Choroid plexus epithelial cell (primary cell): ENCODE data around the gene TMEM218.

Source experiments
- DNase-seq: peaks from one replicate; pipeline ENCODE4 v3.0.0-alpha.2; 2010; ENCODE audit warnings: low read depth
- H3K4me3 ChIP-seq: 2 replicates; pipeline ENCODE4 v1.5.1; 2011; ENCODE audit warnings: low read depth, mild to moderate bottlenecking, control low read depth, low read length, moderate library complexity
- CTCF ChIP-seq: conservative IDR thresholded peaks from 2 replicates; pipeline ENCODE4 v1.5.1; 2011; ENCODE audit warnings: low read depth, mild to moderate bottlenecking, control low read depth, inconsistent platforms, low read length, moderate library complexity

The TMEM218 gene

GRCh38 chr11:125154378-125155099 is 43.1 kb upstream of the TMEM218 start:
- TF ChIP-seq CTCF, result no peak
- no peak for DNase-seq
- H3K4me3 ChIP-seq, result no peak overlapping the region

- no peak overlapping the region for H3K4me3 ChIP-seq
- DNase-seq, result no peak
- no peak for TF ChIP-seq CTCF
Observed at GRCh38 chr11:125153837-125154236, 42.4 kb upstream of the TMEM218 start.

DNA sequence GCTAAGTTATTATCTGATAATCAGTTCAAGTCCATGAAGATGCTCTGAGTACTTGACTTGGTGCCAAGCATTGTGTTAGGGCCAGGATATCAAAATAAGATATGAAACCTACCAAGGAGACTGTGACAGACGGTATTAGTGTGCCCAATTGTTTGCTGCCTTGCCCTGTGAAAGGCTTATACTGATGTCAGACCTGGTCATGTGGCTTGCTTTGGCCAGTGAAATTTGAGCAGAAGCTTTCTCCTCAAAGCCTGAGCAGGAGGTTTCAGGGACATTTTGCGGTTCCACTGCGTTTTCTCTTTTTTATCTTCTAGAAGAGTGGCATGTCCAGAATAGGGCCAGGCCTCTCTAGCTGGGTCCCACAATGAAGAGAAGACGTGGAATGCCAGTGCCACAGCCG is 37.3 kb upstream of the TMEM218 start:
- DNase-seq, result no peak
- no peak for TF ChIP-seq CTCF
- H3K4me3 ChIP-seq, result no peak overlapping the region

DNA sequence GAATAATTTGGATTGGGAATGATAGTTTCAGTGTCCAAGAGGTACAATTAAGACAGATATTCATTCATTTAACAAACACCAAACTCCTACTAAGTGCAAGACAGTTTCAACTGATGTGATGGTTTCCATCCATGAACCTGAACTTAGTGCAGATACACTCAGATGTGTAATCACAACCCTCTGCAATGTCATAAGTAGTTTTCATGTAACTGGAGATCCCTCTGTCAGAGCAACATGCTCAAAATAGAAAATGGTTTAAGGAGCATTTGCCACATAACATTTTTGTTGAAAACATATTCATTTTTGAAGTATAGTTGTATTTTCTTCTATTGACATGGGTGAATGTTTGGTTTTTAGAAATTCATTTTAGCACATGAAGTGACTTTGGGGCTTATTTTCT is 36.6 kb upstream of the TMEM218 start:
- no peak overlapping the region for H3K4me3 ChIP-seq
- no peak for DNase-seq
- no peak for TF ChIP-seq CTCF

DNA sequence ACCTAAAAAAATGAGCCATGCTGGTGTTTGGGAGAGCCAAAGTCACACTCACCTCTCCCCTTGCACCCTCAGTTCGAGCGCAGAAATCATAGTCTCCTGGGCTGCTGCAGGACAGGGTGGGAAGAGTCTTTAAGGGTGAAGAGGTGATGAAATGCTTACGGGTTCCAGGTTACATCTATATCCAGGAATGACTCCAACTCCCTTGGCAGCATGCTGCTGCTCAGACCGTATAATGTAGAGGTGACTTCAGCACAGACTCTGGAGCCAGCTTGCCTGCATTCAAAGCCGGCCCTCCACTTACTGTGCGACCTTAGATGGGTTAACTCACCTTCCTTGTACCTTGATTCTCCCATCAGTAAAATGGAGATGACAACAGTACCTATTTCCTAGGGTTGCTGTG is 35.9 kb upstream of the TMEM218 start:
- no peak overlapping the region for H3K4me3 ChIP-seq
- no peak for DNase-seq
- no peak for TF ChIP-seq CTCF

DNA sequence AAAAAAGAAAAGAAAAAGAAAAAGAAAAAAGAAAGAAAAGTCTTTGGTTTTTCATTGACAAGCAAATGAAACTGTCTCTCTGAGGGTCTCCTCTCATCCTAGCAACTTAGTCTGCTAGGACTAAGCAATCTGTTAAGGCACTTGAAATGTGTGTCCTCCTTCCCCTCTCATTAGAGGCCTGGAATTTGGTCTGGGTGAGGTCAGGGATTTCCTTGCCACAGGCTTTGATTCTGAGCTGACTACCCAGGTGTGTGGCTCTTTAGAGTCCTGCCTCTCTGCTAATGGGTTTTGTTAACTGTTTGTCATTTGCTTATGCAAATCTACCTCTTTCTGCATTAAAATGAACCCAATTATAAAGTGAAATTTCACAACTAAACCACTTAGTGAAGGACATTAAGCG is 34.8 kb upstream of the TMEM218 start:
- no peak for TF ChIP-seq CTCF
- no peak for DNase-seq
- no peak overlapping the region for H3K4me3 ChIP-seq

DNA sequence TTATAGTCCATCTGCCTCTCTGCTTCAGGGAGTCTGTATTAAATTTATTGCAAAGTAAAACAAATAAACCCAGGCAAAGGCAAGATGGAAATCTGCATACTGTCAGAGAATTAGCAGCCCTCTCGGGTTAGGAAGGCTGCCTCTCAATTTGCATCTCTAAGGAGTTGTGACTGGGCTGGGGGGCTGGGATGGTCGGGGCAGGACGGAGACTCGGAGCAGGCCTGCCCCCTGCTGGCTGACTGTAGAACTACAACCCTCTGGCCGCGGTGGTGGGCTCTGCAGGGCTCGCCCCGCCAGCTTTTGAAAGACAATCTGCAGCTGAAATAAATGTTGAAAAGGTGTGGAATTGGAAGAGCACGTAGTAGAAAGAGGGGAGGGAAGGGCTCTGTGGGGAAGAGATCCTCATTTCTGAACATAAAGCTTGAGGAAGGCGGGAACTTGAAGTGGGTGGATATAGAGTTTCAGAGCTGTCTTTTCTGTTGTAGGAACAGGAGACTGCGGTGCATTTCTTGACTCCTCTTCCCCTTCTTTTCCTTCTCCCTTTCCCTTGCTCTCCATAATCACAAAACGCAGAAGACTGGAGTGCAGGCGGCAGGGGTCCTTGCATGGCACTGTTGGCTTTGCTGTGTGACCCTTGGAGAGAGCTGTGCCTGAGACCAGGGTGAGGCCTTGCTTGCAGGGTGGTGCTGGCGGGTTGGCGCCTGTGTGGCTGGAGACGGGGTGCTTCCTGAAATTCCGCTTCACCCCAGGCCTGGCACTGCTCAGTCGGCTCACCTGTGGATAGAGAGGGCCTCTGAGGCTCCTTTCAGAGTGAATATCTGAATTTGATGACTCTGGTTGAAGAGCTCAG is 30.5 kb upstream of the TMEM218 start:
- TF ChIP-seq CTCF, result peak; percentile 95
- DNase-seq, result peak; percentile 35
- no peak overlapping the region for H3K4me3 ChIP-seq
